PFSK-1 (cell line): ENCODE data around the gene HSPB1.

ENCODE experiments used
- POLR2AphosphoS5 ChIP-seq: IDR thresholded peaks from 2 replicates; pipeline ENCODE4 v1.6.1; 2012; ENCODE audit warnings: low read depth, mild to moderate bottlenecking, control low read depth, low read length, moderate library complexity
- SIN3A ChIP-seq: IDR thresholded peaks from 2 replicates; pipeline ENCODE4 v1.6.1; 2012; ENCODE audit warnings: mild to moderate bottlenecking, low read length, moderate library complexity, borderline replicate concordance; ENCODE audit not compliant: insufficient read depth
- TAF1 ChIP-seq: IDR thresholded peaks from 2 replicates; pipeline ENCODE4 v1.6.1; 2012; ENCODE audit warnings: low read length, control low read depth, borderline replicate concordance; ENCODE audit not compliant: insufficient read depth

DNA sequence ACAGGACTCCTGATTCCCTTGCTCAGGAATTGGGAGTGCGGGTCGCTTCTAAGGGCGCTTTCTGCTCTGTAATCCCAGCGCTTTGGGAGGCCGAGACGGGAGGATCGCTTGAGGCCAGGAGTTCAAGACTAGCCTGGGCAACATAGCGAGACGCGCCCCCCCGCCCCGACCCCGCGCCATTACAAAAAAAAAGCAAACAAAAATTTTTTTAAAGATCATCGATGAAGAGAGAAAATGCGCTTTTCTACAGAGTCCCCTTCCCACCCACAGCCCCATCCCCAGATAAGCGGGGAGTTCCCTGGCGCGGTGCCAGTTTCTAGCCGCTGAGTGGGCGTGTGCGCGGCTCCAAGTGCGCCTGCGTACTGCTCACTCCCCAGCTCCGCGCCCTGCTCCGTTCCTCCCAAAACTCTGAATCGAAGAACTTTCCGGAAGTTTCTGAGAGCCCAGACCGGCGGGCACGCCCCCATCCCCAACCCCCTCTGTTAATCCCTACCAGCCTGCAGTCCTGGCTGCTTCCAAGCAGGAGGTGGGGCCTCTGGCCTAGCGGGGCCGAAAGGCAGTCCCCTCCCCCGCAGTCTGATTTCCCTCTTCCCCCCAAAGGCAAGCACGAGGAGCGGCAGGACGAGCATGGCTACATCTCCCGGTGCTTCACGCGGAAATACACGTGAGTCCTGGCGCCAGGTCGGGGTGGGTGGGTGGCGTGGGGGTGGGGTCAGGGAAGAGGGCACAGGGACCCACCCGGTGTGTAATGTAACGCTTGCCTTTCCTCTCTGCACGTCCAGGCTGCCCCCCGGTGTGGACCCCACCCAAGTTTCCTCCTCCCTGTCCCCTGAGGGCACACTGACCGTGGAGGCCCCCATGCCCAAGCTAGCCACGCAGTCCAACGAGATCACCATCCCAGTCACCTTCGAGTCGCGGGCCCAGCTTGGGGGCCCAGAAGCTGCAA lies 1.0 kb downstream of the HSPB1 start:
- TF ChIP-seq POLR2AphosphoS5 (peak; percentile 84), SIN3A (peak; percentile 95), TAF1 (peak; percentile 62; the same call in 1 of the 2 replicates)
